SK-N-SH treated with all-trans-retinoic acid at 6 μM for 48 hours (cell line): ENCODE data around the gene DCUN1D2.

Experiments
- BACH2 ChIP-seq: fragments of 250-450 bp; sonication (Bioruptor Pico); IDR thresholded peaks from 2 replicates; pipeline ENCODE4 v1.9.0; 2021; ENCODE audit warnings: mild to moderate bottlenecking, borderline replicate concordance
- GLIS3 ChIP-seq: fragments of 250-450 bp; sonication (Bioruptor Pico); IDR thresholded peaks from 2 replicates; pipeline ENCODE4 v1.5.0; 2020; ENCODE audit warnings: mild to moderate bottlenecking, moderate library complexity
- ISL1 ChIP-seq: fragments of 250-450 bp; sonication (Bioruptor Pico); IDR thresholded peaks from 2 replicates; pipeline ENCODE4 v2.1.2; 2022; ENCODE audit warnings: mild to moderate bottlenecking, moderate library complexity
- PATZ1 ChIP-seq: fragments of 250-450 bp; sonication (Bioruptor Pico); IDR thresholded peaks from 2 replicates; pipeline ENCODE4 v1.8.0; 2020; ENCODE audit warnings: mild to moderate bottlenecking, moderate library complexity, borderline replicate concordance
- POU6F1 ChIP-seq: fragments of 250-450 bp; sonication (Bioruptor Pico); IDR thresholded peaks from 2 replicates; pipeline ENCODE4 v1.8.0; 2021; ENCODE audit warnings: low read depth, mild to moderate bottlenecking, moderate library complexity, borderline replicate concordance
- PPARA ChIP-seq: fragments of 250-450 bp; sonication (Bioruptor Pico); IDR thresholded peaks from 2 replicates; pipeline ENCODE4 v1.5.0; 2020; ENCODE audit warnings: mild to moderate bottlenecking, borderline replicate concordance
- RARB ChIP-seq: fragments of 250-450 bp; sonication (Bioruptor Pico); IDR thresholded peaks from 2 replicates; pipeline ENCODE4 v1.8.0; 2021; ENCODE audit warnings: mild to moderate bottlenecking, moderate library complexity
- SNAI2 ChIP-seq: fragments of 250-450 bp; sonication (Bioruptor Pico); IDR thresholded peaks from 2 replicates; pipeline ENCODE4 v1.5.0; 2020; ENCODE audit warnings: mild to moderate bottlenecking, moderate library complexity
- TCF4 ChIP-seq: fragments of 250-450 bp; sonication (Bioruptor Pico); IDR thresholded peaks from 2 replicates; pipeline ENCODE4 v1.8.0; 2021; ENCODE audit warnings: mild to moderate bottlenecking, moderate library complexity, borderline replicate concordance
- TOX ChIP-seq: fragments of 250-450 bp; sonication (Bioruptor Pico); IDR thresholded peaks from 2 replicates; pipeline ENCODE4 v1.8.0; 2021; ENCODE audit warnings: mild to moderate bottlenecking, moderate library complexity, borderline replicate concordance
- ZFP3 ChIP-seq: fragments of 250-450 bp; sonication (Bioruptor Pico); IDR thresholded peaks from 2 replicates; pipeline ENCODE4 v1.5.0; 2020; ENCODE audit warnings: mild to moderate bottlenecking, moderate library complexity
- ZNF8 ChIP-seq: fragments of 450-650 bp; formaldehyde crosslinking; IDR thresholded peaks from 2 replicates; pipeline ENCODE4 v1.5.0; 2020; ENCODE audit warnings: mild to moderate bottlenecking, moderate library complexity

- TF ChIP-seq BACH2 (CRISPR knock-in tag) = no peak
- TF ChIP-seq TOX (CRISPR knock-in tag) = no peak
- TF ChIP-seq GLIS3 (CRISPR knock-in tag) = no peak
- TF ChIP-seq POU6F1 (CRISPR knock-in tag) = no peak
- TF ChIP-seq RARB (CRISPR knock-in tag) = no peak
- no peak for TF ChIP-seq PATZ1 (CRISPR knock-in tag)
- no peak for TF ChIP-seq PPARA (CRISPR knock-in tag)
- no peak for TF ChIP-seq SNAI2 (CRISPR knock-in tag)
- TF ChIP-seq ZFP3 = no peak
- no peak for TF ChIP-seq TCF4 (CRISPR knock-in tag)
- no peak for TF ChIP-seq ZNF8
- TF ChIP-seq ISL1 = no peak
Measured at GRCh38 chr13:113495494-113496210, 5.1 kb upstream of the DCUN1D2 start.
